ENCODE results near the gene HLA-DQB1.

DNA sequence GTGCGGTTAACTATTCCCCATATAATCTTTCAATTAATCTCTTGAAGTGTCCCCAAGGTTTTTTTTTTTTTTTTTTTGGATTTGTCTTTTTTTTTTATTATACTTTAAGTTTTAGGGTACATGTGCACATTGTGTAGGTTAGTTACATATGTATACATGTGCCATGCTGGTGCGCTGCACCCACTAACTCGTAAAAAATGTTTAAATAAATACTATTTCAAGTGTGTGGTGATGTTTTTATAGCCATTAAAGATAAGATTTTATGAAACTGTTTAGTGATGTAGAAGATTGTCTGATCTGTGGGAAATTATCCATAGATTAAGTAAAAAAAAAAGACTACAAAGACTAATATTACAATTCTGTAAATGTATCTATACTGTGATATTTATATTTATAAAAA, 41.9 kb downstream of the HLA-DQB1 start:
- no peak for TF ChIP-seq CTCF (IDR thresholded peaks at IDR 0.05)
- no peak for TF ChIP-seq POLR2A (IDR thresholded peaks at IDR 0.05)

Measured in right lobe of liver (tissue), 4 donors.